ENCODE measurements around the gene ZBTB48.

The ZBTB48 gene

DNA sequence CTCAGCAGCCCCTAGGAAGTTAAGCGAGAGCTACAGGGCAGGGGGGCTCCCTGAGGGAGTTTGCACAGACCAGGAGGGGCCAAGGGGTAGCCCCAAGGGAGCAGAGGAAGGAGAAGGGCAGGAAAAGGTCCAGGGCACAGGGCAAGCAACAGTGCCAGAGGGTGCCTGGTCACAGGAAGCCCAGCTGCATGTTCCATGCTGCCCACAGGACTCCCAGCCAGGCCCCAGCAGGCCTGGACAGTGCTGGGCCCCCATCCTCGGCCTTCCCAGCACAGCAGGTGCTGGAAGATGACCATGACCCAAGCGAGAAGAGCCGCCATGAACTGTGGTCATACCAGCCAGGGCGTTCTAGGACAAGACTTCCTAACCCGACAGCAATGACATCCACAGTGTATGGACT, 11.8 kb downstream of the ZBTB48 start:
- H3K4me3 ChIP-seq (ENCODE audit: low read depth, low read length), result no peak overlapping the region
- DNase-seq (ENCODE audit: low read depth), result no peak
- TF ChIP-seq, protein P1, sequence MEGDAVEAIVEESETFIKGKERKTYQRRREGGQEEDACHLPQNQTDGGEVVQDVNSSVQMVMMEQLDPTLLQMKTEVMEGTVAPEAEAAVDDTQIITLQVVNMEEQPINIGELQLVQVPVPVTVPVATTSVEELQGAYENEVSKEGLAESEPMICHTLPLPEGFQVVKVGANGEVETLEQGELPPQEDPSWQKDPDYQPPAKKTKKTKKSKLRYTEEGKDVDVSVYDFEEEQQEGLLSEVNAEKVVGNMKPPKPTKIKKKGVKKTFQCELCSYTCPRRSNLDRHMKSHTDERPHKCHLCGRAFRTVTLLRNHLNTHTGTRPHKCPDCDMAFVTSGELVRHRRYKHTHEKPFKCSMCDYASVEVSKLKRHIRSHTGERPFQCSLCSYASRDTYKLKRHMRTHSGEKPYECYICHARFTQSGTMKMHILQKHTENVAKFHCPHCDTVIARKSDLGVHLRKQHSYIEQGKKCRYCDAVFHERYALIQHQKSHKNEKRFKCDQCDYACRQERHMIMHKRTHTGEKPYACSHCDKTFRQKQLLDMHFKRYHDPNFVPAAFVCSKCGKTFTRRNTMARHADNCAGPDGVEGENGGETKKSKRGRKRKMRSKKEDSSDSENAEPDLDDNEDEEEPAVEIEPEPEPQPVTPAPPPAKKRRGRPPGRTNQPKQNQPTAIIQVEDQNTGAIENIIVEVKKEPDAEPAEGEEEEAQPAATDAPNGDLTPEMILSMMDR (conservative IDR thresholded peaks at IDR 0.05; ENCODE audit: low read depth, low read length), result no peak

GRCh38 chr1:6592441-6592840, 12.6 kb downstream of the ZBTB48 start:
- no peak for DNase-seq (ENCODE audit: low read depth)
- H3K4me3 ChIP-seq (ENCODE audit: low read depth, low read length), result no peak overlapping the region
- TF ChIP-seq, protein P1 (conservative IDR thresholded peaks at IDR 0.05; ENCODE audit: low read depth, low read length), result no peak

- TF ChIP-seq, protein P1 (conservative IDR thresholded peaks at IDR 0.05; ENCODE audit: low read depth, low read length), result no peak
- DNase-seq (ENCODE audit: low read depth), result no peak
- no peak overlapping the region for H3K4me3 ChIP-seq (ENCODE audit: low read depth, low read length)
Observed at GRCh38 chr1:6592865-6593593, 13.2 kb downstream of the ZBTB48 start.

GRCh38 chr1:6593810-6594209, 14.0 kb downstream of the ZBTB48 start:
- H3K4me3 ChIP-seq (ENCODE audit: low read depth, low read length), result no peak overlapping the region
- TF ChIP-seq, protein P1 (conservative IDR thresholded peaks at IDR 0.05; ENCODE audit: low read depth, low read length), result no peak
- no peak for DNase-seq (ENCODE audit: low read depth)

GRCh38 chr1:6594977-6595740, 15.4 kb downstream of the ZBTB48 start:
- TF ChIP-seq, protein P1 (conservative IDR thresholded peaks at IDR 0.05; ENCODE audit: low read depth, low read length), result no peak
- no peak overlapping the region for H3K4me3 ChIP-seq (ENCODE audit: low read depth, low read length)
- no peak for DNase-seq (ENCODE audit: low read depth)

- TF ChIP-seq, protein P1 (conservative IDR thresholded peaks at IDR 0.05; ENCODE audit: low read depth, low read length), result no peak
- DNase-seq (ENCODE audit: low read depth), result no peak
- no peak overlapping the region for H3K4me3 ChIP-seq (ENCODE audit: low read depth, low read length)
Observed at GRCh38 chr1:6596351-6596750, 16.6 kb downstream of the ZBTB48 start.

All from choroid plexus epithelial cell (primary cell).